HG03457 (cell line): ENCODE measurements around the gene UGT1A8.
"Not testable (repeated sequence)": the region's sequence is repeated elsewhere in the genome, so short reads cannot be mapped to it uniquely, and the experiment has no call there.

Source experiments
- ATAC-seq: cut with Tn5 transposase; IDR thresholded peaks from one replicate; pipeline ENCODE4 v1.9.1; 2021; ENCODE audit warnings: moderate number of reproducible peaks; ENCODE audit not compliant: unreplicated experiment

The UGT1A8 gene

DNA sequence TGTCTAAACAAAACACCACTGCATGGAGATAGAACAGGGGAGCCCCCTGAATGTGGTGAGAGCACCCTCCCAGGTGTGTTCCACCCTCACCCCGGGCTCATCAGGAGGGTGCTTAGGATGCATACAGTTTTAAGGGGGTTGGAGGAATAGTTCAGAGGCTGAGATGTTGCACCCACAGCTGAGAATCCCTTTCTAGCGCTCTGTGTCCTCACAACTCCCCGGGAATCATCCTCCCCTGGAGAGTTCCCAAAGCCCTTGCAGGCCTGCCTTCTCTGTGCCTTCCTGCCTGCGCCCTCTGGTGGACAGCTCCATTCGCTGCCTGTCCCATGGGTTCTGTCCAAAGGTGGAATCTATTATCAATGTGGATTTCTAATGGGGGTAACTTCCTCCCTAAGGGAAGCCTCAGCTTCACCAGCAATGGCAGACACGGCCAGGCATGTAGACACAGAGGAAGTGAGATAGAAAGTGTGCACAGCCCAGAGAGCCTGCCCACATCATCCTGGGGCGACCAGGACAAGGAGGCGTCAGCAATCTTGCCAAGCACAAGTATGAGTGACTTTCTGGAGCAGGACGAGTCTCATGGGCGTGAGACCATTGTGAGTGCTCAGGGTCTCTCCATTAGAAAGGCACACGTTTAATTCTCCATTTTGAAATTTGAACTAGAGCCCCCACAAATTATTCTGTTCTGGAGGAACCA, 94.0 kb downstream of the UGT1A8 start:
- no peak for ATAC-seq

DNA sequence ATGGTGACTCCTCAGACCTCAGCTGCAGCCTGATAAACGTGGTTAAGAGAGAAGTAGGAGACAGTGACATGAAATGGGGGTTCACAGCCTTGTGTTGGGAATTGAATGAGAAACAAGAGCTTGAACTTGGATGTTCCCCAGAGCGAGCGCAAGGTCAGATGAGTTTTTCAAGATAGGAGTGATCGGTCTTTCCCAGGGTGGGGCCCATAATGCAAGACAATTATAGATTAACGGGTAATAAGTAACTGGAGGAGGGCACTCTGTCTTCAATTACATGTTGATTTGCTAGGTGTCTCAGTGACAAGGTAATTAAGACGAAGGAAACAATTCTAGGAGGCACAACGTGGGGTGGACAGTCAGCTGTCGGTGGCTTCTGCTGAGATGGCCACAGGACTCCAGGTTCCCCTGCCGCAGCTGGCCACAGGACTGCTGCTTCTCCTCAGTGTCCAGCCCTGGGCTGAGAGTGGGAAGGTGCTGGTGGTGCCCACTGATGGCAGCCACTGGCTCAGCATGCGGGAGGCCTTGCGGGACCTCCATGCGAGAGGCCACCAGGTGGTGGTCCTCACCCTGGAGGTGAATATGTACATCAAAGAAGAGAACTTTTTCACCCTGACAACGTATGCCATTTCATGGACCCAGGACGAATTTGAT, 95.3 kb downstream of the UGT1A8 start, which contains the start of gene UGT1A5:
Gene UGT1A5 (plus strand): TSS at position 297 of the 651 bp plus-strand sequence. CDS start 85 bp downstream, at position 382.
- no peak for ATAC-seq

GRCh38 chr2:233713262-233713615, 95.8 kb downstream of the UGT1A8 start:
- no peak for ATAC-seq

DNA sequence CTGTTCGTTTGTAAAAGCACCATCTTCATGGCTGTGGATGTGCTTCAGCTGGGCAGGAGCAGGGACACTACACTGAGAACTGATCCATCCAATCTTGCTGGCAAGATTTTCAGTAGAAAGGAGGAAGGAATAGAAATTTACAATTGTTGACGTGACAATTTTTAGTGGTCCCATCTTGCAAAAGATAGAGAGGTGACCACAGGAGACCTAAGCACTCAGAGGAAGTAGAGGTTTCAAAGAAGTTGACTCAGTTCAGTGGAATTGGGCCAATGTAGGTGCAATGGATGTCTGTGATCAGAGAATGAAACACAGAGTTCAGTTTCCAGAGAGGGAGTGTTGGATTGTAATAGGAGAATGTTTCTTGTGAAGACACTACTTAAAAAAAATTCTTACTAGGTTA, 96.7 kb downstream of the UGT1A8 start:
- no peak for ATAC-seq

DNA sequence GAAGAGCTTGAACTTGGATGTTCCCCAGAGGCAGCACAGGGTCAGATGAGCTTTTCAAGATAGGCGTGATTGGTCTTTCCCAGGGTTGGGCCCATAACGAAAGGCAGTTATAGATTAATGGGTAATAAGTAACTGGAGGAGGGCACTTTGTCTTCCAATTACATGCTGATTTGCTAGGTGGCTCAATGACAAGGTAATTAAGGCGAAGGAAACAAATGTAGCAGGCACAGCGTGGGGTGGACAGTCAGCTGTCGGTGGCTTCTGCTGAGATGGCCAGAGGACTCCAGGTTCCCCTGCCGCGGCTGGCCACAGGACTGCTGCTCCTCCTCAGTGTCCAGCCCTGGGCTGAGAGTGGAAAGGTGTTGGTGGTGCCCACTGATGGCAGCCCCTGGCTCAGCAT, 101.1 kb downstream of the UGT1A8 start, which contains the start of gene UGT1A4:
Gene UGT1A4 (plus strand): TSS at position 185 of the 400 bp plus-strand sequence. CDS start 85 bp downstream, at position 270.
- no peak for ATAC-seq

GRCh38 chr2:233728723-233729301, 111.4 kb downstream of the UGT1A8 start, which contains the start of gene UGT1A3:
UGT1A3 (plus strand) TSS chr2:233729042; CDS start chr2:233729127, 85 bp downstream.
- no peak for ATAC-seq

- ATAC-seq = not testable (repeated sequence)
These were observed 119.6 kb downstream of the UGT1A8 start for GRCh38 chr2:233736868-233737653.

DNA sequence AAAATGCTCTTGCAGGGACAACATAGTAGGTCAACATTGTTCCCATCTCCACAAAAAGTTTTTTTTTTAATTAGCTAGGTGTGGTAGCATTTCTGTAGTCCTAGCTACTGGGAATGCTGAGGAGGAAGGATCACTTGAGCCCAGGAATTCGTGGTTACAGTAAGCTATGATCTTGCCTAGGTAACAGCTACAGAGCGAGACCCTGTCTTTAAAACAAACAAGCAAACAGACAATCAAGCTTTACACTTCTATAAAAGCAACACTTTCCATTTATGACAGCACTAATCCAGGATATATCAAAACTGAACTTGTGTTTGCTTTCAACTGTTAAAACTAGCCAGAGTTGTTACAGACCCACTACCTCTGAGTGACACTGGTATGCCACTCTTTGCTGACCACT, 123.4 kb downstream of the UGT1A8 start:
- ATAC-seq = no peak

DNA sequence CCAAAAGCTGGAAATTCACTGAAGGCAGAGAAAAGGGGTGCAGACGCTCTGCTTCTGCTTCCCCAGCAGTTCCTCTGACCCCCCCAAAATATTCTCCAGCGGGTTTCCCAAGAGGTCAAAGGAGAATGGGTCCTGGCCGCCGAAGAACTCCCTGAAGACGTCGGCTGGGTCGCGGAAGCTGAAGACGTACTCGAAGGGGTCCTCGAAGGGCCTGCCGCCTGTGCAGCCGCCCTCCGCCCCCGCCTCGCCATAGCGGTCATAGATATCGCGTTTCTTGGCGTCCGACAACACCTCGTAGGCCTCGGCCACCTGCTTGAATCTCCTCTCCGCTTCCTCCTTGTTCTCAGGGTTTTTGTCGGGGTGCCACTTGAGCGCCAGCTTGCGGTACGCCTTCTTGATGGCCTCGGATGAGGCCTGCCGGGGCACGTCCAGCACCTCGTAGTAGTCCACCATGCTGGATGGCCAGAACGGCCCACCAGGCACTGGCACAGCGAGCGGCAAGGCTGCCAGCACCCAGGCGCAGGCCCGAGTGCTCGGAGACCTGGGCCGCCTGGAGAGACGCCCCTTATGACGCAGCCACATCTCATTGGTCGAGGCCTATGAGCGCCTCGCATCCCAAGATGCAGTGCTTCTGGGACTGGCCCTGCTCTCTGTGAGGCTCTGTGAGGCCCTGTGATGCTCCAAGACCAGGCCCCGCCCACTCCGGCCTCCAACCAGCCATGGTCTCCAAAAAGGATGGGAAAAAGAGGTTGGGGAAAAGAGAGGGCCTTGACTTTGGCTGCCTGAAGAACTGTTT, 126.2 kb downstream of the UGT1A8 start:
- ATAC-seq = no peak

GRCh38 chr2:233745073-233745755, 127.8 kb downstream of the UGT1A8 start:
- no peak for ATAC-seq

DNA sequence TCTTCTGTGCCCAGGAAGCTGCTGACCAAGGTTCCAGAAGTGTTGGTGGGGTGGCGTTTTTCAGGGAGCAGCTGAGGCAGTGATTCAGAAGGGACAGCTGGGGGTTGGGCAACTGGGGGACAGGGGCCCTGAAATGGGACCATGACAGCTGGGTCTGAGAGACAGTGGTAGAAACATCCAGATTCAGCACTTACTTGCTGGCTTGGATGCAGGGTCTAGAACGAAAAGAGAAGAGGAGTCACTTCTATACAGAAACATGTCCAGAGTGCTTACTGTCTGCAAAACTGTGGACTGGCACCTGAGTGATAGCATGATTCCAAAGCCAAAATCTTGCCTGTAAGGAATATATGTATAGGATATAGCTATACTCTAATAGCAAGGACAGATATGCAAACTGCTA, 128.4 kb downstream of the UGT1A8 start:
- not testable (repeated sequence) for ATAC-seq

DNA sequence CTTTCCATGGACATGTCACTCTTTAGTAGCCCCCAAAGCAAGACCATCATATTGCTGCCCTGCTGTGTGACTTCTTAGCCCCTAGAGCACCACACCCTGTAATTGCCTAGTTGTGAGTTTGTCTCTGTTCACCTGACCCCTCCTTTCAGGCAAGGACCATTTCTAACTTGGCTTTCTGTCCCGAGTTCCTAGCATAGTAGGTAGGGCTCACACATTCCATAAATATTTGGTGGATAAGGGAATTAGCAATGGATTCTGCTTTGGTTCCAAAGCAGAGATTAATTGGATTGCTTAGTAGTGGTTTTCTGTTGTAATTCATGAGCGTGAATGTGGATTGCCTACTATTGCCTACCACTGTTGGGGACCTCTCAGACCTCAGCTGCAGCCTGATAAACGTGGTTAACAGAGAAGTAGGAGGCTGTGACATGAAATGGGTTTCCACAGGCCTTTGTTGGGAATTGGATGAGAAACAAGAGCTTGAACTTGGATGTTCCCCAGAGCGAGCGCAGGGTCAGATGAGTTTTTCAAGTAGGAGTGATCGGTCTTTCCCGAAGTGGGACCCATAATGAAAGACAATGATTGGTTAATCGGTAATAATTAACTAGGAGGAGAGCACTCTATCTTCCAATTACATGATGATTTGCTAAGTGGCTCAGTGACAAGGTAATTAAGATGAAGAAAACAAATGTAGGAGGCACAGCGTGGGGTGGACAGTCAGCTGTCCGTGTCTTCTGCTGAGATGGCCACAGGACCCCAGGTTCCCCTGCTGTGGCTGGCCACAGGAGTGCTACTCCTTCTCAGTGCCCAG, 129.2 kb downstream of the UGT1A8 start:
- ATAC-seq = no peak

DNA sequence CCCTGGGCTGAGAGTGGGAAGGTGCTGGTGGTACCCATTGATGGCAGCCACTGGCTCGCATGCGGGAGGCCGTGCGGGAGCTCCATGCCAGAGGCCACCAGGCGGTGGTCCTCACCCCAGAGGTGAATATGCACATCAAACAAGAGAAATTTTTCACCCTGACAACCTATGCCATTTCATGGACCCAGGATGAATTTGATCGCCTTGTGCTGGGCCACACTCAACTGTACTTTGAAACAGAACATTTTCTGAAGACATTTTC, 129.8 kb downstream of the UGT1A8 start:
- no peak for ATAC-seq

- ATAC-seq = not testable (repeated sequence)
These were observed 133.3 kb downstream of the UGT1A8 start for GRCh38 chr2:233750689-233751088.

DNA sequence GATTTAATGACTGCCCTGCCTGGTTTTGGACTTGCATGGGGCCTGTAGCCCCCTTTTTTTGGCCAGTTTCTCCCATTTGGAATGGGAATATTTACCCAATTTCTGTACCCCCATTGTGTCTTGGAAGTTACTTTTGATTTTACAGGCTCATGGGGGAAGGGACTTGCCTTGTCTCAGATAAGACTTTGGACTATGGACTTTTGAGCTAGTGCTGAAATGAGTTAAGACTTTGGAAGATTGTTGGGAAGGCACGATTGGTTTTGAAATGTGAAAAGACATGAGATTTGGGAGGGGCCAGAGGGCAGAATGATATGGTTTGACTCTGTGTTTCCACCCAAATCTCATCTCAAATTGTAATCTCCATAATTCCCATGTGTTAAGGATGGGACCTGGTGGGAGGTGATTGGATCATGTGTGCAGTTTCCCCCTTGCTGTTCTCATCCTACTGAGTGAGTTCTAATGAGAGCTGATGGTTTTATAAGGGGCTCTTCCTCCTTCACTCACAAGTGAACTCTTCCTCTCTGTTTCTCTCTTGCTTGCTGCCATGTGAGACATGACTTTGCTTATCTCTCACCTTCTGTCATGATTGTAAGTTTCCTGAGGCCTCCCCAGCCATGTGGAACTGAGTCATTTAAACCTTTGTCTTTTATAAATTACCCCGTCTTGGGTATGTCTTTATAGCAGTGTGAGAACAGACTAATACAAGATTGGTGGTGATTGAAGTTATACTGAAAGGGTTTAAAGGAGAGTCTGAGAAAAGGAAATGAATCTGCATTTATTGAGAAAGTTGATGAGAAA, 134.0 kb downstream of the UGT1A8 start:
- ATAC-seq = not testable (repeated sequence)

GRCh38 chr2:233754872-233755611, 137.6 kb downstream of the UGT1A8 start:
- ATAC-seq = no peak

GRCh38 chr2:233756429-233757081, 139.1 kb downstream of the UGT1A8 start:
- ATAC-seq = no peak
